Type B pancreatic cell (in vitro differentiated cells): ENCODE results near the gene CRIP2. TPM values are rescaled to one million over a fixed set of nuclear protein-coding genes. Genes with fewer than 3 reads are reported as not detected.

ENCODE experiments used
- DNase-seq: peaks from one replicate; pipeline ENCODE4 v3.0.0; 2021; ENCODE audit warnings: mixed read lengths; ENCODE audit not compliant: unreplicated experiment; ENCODE audit errors: extremely low spot score
- H3K27ac Mint-ChIP-seq: 2 replicates; pipeline ENCODE4 v1.8.0; 2021; ENCODE audit warnings: mild to moderate bottlenecking, mixed read lengths
- H3K27me3 Mint-ChIP-seq: 2 replicates; pipeline ENCODE4 v1.8.0; 2021; ENCODE audit warnings: mixed read lengths
- H3K36me3 Mint-ChIP-seq: 2 replicates; pipeline ENCODE4 v1.8.0; 2021; ENCODE audit warnings: mixed read lengths
- H3K4me1 Mint-ChIP-seq: one replicate; pipeline ENCODE4 v1.8.0; 2021; ENCODE audit warnings: mixed read lengths; ENCODE audit not compliant: unreplicated experiment
- H3K4me3 Mint-ChIP-seq: 2 replicates; pipeline ENCODE4 v1.8.0; 2021; ENCODE audit warnings: mild to moderate bottlenecking, mixed read lengths
- H3K9me3 Mint-ChIP-seq: 2 replicates; pipeline ENCODE4 v1.8.0; 2021; ENCODE audit warnings: mixed read lengths
- total RNA-seq: library from RNA; stranded (reverse); gene quantifications from 2 replicates; pipeline ENCODE4 v1.2.1, GENCODE V29; 2021; ENCODE audit warnings: low replicate concordance
- TF ChIP-seq, protein P1 (sequence below): fragments of 200-600 bp; sonication (generic); conservative IDR thresholded peaks from 2 replicates; pipeline ENCODE4 v1.5.0; 2021; ENCODE audit warnings: antibody characterized with exemption, mild to moderate bottlenecking

The CRIP2 gene
- total RNA-seq, 1 donor from 2014 or later, result 20.3 TPM

DNA sequence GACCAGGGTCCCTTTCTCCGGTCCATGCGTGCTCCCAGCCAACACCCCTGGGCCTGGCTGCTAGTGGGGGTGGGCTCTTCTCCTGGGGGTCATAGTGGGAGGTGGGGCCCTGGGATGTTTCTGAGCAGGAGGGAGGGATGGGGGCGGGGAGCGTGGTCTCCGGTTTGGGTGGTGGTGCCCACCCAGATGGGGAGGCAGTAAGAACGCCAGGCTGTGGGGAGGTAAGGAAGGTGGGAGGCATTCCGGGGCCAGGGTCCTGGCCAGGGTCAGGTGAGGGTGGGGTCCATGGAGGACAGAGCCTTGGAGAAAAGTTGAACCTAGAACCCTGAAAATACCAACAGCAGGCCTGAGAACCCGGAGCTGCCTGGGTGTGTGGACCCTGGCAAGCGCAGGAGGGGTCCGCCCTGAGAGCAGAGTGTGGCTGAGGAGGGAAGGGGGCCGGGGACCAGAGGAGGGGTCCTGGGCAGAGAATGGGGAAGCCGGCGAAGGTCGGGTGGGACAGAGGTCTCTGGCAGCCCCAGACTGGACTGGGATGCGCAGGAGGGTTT, 5.7 kb downstream of the CRIP2 start:
- Mint-ChIP-seq H3K36me3 (no peaks in the 10 kb centered on the region), H3K9me3 (no peaks in the 10 kb centered on the region), H3K27me3 (peaks cover 34% of the 10 kb centered on the region), H3K27ac (peak overlapping the region; percentile 77), H3K4me3 (peak overlapping the region; percentile 67), H3K4me1 (peaks cover 17% of the 10 kb centered on the region)
- DNase-seq, result no peak
- TF ChIP-seq, protein P1, sequence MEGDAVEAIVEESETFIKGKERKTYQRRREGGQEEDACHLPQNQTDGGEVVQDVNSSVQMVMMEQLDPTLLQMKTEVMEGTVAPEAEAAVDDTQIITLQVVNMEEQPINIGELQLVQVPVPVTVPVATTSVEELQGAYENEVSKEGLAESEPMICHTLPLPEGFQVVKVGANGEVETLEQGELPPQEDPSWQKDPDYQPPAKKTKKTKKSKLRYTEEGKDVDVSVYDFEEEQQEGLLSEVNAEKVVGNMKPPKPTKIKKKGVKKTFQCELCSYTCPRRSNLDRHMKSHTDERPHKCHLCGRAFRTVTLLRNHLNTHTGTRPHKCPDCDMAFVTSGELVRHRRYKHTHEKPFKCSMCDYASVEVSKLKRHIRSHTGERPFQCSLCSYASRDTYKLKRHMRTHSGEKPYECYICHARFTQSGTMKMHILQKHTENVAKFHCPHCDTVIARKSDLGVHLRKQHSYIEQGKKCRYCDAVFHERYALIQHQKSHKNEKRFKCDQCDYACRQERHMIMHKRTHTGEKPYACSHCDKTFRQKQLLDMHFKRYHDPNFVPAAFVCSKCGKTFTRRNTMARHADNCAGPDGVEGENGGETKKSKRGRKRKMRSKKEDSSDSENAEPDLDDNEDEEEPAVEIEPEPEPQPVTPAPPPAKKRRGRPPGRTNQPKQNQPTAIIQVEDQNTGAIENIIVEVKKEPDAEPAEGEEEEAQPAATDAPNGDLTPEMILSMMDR, result no peak

DNA sequence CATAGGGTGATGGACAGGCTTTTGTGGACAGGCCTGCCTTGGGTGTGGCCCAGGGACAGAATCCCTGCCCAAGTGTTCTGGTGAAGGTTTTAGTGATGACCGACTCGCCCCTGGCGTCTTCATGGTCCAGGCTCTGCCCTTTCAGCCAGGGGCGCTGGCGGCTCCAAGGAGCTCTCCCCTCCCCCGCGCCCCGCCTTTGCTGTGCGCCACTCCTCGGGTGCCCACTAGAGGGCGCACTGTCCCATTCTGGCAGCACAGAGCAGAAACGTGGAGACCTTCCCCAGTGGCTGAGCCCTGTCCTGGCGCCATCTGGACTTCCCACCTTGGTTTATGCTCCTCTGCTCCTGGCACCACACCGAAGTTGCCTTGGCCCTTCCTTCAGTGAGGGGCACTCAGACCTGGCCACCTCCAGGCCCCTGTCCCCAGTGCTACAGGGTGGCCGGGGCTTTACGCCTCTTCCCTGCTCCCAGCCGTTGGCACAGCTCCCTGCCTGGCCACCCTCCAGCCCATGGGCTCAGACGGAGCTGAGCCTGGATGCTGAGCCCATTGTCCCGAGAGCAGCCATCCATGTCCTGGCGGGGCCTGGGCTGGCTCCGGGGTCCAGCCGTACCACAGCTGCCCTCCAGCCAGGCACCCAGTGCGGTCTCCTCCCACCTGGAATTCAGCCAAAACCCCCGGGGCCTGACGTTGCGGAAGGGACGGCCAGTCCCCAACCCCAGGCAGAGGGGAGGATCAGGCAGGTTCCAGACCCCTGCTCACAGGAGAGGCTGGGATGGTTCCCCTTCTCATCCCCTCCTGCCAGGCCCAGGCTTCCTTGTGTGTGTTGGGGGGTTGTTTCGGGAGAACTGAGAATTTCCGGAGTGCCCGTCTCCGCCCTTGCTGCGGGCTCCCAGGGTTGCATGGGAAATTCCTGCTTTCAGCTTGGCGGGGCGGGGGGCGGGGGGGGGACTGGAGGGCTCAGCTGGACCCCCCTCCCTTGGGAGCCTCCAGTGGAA, 6.5 kb downstream of the CRIP2 start:
- H3K4me1 Mint-ChIP-seq, result peaks cover 17% of the 10 kb centered on the region
- peaks cover 42% of the 10 kb centered on the region for H3K27me3 Mint-ChIP-seq

DNA sequence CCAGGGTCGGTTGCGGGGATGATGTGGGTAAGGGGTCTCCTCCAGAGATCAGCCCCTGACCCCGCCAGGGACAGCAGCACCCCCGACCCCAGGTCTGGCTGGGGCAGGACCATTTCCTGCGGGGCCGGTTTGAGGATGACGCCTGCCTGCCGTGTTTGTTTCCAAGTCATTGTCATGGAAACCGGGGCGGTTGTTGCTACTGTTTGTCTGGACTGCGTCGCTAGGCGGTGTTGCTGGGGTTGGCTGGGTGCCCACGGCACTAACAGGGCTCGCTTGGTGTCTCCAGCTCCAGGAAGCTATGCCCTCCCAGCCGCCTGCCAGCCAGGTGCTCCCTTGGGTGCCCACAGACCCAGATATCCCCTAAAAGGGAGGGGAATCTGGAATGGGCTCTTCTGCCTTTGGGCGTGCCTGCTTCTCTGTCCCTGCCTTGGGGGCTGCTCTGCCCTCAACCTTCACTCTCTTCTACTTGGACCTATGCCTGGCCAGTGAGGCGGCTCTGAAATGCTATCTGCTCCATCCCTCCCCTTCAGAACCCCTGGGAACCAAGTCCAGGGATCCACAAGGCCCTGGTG, 7.4 kb downstream of the CRIP2 start:
- Mint-ChIP-seq H3K36me3 (no peaks in the 10 kb centered on the region), H3K4me1 (peaks cover 17% of the 10 kb centered on the region), H3K27ac (peak overlapping the region; percentile 95), H3K27me3 (peaks cover 42% of the 10 kb centered on the region), H3K4me3 (peak overlapping the region; percentile 78), H3K9me3 (no peaks in the 10 kb centered on the region)
- DNase-seq, result peak; percentile 88
- TF ChIP-seq, protein P1, result no peak

More for the DNA sequence above, 6.5 kb downstream of the CRIP2 start:
- DNase-seq, result peak; percentile 94
- Mint-ChIP-seq H3K9me3 (no peaks in the 10 kb centered on the region), H3K27ac (peak overlapping the region; percentile 95), H3K4me3 (peak overlapping the region; percentile 67), H3K36me3 (no peaks in the 10 kb centered on the region)
- TF ChIP-seq, protein P1, result peak; percentile 100

DNA sequence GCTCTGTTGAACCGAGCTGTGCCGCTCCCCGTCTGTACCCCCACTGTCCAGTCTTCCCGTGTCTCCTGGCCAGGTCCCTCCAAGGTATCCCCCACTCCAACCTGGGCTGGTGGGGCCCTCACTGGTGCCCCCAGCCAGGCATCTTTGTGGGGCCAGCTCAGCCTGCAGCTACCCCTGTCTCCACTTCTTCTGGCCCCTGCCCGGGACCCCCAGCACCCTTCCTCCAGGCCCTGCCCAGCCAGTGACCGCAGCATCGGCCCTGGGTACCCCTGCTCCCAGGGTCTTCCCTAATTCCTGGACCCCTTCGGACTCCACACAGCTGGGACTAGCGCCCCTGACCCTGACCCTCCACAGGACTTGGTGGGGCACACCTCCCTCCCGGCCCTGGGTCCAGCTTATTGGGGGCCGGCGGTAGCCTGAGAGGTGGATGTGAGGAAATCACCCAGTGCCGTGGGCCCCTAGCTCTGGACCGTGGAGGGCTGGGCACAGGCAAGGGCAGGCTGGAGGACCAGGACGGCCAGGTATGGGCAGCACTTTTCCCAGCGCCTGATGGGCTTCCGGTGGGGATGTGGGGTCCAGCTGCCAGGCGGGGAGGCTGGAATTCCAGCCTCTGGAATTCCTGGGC, 8.0 kb downstream of the CRIP2 start:
- Mint-ChIP-seq H3K27me3 (peaks cover 37% of the 10 kb centered on the region), H3K9me3 (no peaks in the 10 kb centered on the region), H3K4me3 (peak overlapping the region; percentile 78), H3K4me1 (peaks cover 17% of the 10 kb centered on the region), H3K27ac (peak overlapping the region; percentile 95), H3K36me3 (no peaks in the 10 kb centered on the region)
- no peak for DNase-seq
- TF ChIP-seq, protein P1, result no peak

DNA sequence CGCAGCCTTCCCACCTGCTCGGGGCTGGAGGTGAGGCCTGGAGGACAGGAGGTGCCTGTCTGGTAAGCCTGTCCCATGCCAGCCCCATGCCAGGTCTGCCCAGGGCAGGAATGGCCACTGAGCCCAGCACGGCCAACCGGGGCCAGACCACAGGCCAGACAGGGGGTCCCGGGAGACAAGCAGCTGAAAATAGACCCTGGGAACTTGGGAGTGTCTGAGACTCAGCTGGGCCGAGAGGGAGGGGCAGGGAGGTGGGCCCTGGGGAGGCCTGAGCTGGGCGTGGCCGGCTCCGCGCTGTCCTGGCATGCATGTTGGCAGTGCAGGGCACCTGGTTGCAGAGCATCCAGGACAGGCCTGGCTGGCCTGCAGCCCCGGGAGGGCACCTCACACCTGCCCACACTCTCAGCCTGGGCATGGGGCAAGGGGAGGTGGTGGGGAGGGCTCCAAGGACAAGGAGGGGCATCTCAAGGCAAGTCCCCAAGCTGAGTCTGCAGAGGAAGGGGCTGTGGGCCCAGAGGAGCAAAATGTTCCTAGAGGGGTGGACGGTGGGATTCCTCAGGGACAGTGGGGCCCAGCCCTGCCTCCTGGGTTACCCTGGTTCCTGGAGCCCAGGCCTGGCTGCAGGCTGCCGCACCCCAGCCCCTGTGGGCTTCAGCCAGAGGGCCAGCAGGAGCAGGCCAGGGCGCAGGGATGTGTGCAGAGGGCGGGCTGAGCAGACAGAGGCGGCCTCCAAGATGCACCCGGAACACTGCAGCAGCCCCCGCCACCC, 8.9 kb downstream of the CRIP2 start:
- H3K27me3 Mint-ChIP-seq, result peaks cover 37% of the 10 kb centered on the region
- DNase-seq, result no peak
- peaks cover 17% of the 10 kb centered on the region for H3K4me1 Mint-ChIP-seq
- no peak overlapping the region for H3K4me3 Mint-ChIP-seq
- no peak overlapping the region for H3K27ac Mint-ChIP-seq
- no peaks in the 10 kb centered on the region for H3K36me3 Mint-ChIP-seq
- TF ChIP-seq, protein P1, result no peak
- H3K9me3 Mint-ChIP-seq, result no peaks in the 10 kb centered on the region
